ENCODE results near the gene DPH7. TPM values are rescaled to one million over a fixed set of nuclear protein-coding genes. Genes with fewer than 3 reads are reported as not detected.

DPH7 gene
- total and polyA plus RNA-seq, 7 donors = 6.5 to 43.6 (median 28.9) TPM

DNA sequence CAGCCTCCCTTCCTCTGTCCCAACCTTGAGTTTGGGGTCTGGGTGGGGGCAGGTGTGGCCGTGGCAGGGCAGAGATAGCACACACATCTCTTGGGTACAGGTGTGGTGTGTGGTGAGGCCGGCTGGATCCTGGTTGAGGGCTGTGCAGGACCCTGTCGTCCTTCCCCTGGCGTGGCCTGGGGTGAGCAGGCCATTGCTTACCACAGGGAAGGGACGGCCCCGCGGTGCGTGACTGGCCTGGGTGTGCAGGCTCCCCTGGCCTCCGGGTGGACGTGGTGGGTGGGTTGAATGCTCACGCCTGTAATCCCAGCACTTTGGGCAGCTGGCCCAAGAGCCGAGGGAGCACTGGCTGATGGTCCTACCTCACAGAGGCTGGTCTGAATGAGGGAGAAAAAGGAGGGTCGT lies 28.0 kb upstream of the DPH7 start:
- Histone ChIP-seq H3K4me3 (peak overlapping the region; percentile 53 to 99 (median 84)), H3K36me3 (no peaks in the 10 kb centered on the region), H3K27me3 (no peaks in the 10 kb centered on the region), H3K27ac (peak overlapping the region in 1 of 4 donors; percentile 83), H3K9me3 (no peaks in the 10 kb centered on the region), H3K4me1 (peaks cover 0 to 36% (median 25%) of the 10 kb centered on the region in 4 donors)
- intact Hi-C loops (cut with DNase I) = loop anchor here (5.0 to 10.0 kb wide), 2 partner anchors 54 to 152 kb away; partner anchors contain the start of genes MRPL41, NSMF and PNPLA7
- TF ChIP-seq, protein P1, sequence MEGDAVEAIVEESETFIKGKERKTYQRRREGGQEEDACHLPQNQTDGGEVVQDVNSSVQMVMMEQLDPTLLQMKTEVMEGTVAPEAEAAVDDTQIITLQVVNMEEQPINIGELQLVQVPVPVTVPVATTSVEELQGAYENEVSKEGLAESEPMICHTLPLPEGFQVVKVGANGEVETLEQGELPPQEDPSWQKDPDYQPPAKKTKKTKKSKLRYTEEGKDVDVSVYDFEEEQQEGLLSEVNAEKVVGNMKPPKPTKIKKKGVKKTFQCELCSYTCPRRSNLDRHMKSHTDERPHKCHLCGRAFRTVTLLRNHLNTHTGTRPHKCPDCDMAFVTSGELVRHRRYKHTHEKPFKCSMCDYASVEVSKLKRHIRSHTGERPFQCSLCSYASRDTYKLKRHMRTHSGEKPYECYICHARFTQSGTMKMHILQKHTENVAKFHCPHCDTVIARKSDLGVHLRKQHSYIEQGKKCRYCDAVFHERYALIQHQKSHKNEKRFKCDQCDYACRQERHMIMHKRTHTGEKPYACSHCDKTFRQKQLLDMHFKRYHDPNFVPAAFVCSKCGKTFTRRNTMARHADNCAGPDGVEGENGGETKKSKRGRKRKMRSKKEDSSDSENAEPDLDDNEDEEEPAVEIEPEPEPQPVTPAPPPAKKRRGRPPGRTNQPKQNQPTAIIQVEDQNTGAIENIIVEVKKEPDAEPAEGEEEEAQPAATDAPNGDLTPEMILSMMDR (IDR thresholded peaks at IDR 0.05) = no peak
- TF ChIP-seq POLR2AphosphoS5 (IDR thresholded peaks at IDR 0.05) (no peak), EP300 (IDR thresholded peaks at IDR 0.05) (no peak), POLR2A (IDR thresholded peaks at IDR 0.05) (no peak)
- no peak for DNase-seq
- WGBS, 2 donors = 10 to 45% methylated on average over 13 of the region's 13 CpGs

GRCh38 chr9:137606005-137606621 lies 27.4 kb upstream of the DPH7 start:
- Histone ChIP-seq H3K9me3 (no peaks in the 10 kb centered on the region), H3K4me1 (peaks cover 0 to 32% (median 25%) of the 10 kb centered on the region in 4 donors), H3K36me3 (no peaks in the 10 kb centered on the region), H3K27ac (peak overlapping the region; percentile 79 to 85 (median 84)), H3K4me3 (peak overlapping the region; percentile 53 to 99 (median 84)), H3K27me3 (no peaks in the 10 kb centered on the region)
- TF ChIP-seq EP300 (IDR thresholded peaks at IDR 0.05) (no peak), POLR2A (IDR thresholded peaks at IDR 0.05) (no peak), POLR2AphosphoS5 (IDR thresholded peaks at IDR 0.05) (no peak)
- TF ChIP-seq, protein P1 (IDR thresholded peaks at IDR 0.05) = no peak
- intact Hi-C loops (cut with DNase I) = loop anchor here (5.0 to 10.0 kb wide), 2 partner anchors 54 to 151 kb away; partner anchors contain the start of genes MRPL41, NSMF and PNPLA7
- no peak for DNase-seq
- WGBS, 2 donors = 1 to 4% methylated on average over 57 of the region's 57 CpGs

DNA sequence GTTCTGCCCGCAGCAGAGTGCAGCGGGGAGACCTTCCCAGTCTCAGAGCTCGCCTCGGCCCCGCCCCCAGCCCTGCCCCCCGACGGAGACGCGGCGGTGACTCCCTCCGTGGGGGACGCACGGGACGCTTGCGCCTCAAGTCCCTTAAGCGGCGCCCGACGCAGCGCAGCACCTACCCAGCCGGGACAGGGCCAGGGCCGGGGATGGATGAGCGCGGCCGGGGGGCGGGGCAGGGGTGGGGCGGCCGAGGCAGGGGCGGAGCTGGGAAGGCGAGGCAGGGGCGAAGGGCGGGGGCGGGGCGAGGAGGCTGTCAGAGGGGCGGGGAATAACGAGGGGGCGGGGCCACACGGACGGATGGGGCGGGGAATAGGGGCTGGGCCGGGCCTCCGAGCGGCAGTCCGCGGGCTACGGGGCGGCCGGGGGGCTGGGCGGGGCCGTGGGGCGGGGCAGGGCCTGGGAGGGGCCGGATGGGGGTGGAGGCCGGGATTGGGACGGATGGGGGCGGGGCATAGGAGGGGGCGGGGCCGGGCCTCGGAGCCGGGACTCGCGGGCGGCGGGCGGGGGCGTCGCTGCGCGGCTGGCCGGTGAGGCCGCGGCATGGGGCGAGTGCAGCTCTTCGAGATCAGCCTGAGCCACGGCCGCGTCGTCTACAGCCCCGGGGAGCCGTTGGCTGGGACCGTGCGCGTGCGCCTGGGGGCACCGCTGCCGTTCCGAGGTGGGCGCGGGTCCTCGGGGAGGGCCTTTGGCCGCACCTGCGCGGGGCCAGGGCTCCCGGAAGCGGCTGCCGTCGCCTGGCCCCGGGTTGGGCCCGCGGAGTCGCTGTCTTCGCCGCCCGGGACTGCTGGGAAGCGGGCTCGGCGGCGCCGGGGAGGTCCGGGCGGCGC lies 26.6 kb upstream of the DPH7 start, which contains the start of gene ARRDC1:
Gene ARRDC1, plus strand, starts transcription at position 566 of the 884 bp plus-strand sequence. Its CDS starts 32 bp downstream, at position 598.
- no peaks in the 10 kb centered on the region for H3K9me3 ChIP-seq
- no peaks in the 10 kb centered on the region for H3K36me3 ChIP-seq
- WGBS, 2 donors = 1% methylated on average over 111 of the region's 111 CpGs
- no peaks in the 10 kb centered on the region for H3K27me3 ChIP-seq
- H3K4me3 ChIP-seq = peak within 1 kb of the TSS; percentile 54 to 99 (median 84)
- intact Hi-C loops (cut with DNase I) = loop anchor here (1.0 to 10.0 kb wide), 4 partner anchors 13 to 151 kb away; partner anchors contain the start of genes EHMT1, MRPL41, NSMF and PNPLA7
- no peak for TF ChIP-seq POLR2A (IDR thresholded peaks at IDR 0.05)
- TF ChIP-seq, protein P1 (IDR thresholded peaks at IDR 0.05) = no peak
- no peak for TF ChIP-seq EP300 (IDR thresholded peaks at IDR 0.05)
- TF ChIP-seq POLR2AphosphoS5 (IDR thresholded peaks at IDR 0.05) = peak; percentile 16 to 65 (median 48)
- peak; percentile 97 for DNase-seq
- H3K27ac ChIP-seq = peak within 1 kb of the TSS; percentile 79 to 85 (median 84)
- H3K4me1 ChIP-seq = peaks cover 0 to 32% (median 25%) of the 10 kb centered on the region in 4 donors

GRCh38 chr9:137604345-137605086 lies 25.8 kb upstream of the DPH7 start:
- peak overlapping the region; percentile 68 to 77 (median 74) for H3K27ac ChIP-seq
- 6 to 14% methylated on average over 49 of the region's 49 CpGs for WGBS, 2 donors
- no peaks in the 10 kb centered on the region for H3K27me3 ChIP-seq
- intact Hi-C loops (cut with DNase I) = loop anchor here (1.0 to 10.0 kb wide), 4 partner anchors 14 to 150 kb away; partner anchors contain the start of genes EHMT1, MRPL41, NSMF and PNPLA7
- H3K36me3 ChIP-seq = no peaks in the 10 kb centered on the region
- DNase-seq = no peak
- TF ChIP-seq EP300 (IDR thresholded peaks at IDR 0.05) (no peak), POLR2AphosphoS5 (IDR thresholded peaks at IDR 0.05) (no peak), POLR2A (IDR thresholded peaks at IDR 0.05) (no peak)
- TF ChIP-seq, protein P1 (IDR thresholded peaks at IDR 0.05) = no peak
- H3K4me1 ChIP-seq = peaks cover 0 to 32% (median 25%) of the 10 kb centered on the region in 4 donors
- peak overlapping the region; percentile 54 to 99 (median 84) for H3K4me3 ChIP-seq
- H3K9me3 ChIP-seq = no peaks in the 10 kb centered on the region

All from sigmoid colon (tissue), 7 donors.